Hepatocyte (in vitro differentiated cells): ENCODE results near the gene LAMA4. TPM values are rescaled to one million over a fixed set of nuclear protein-coding genes. Genes with fewer than 3 reads are reported as not detected.

ENCODE experiments used
- DNase-seq: peaks from one replicate; pipeline ENCODE4 v3.0.0-alpha.2; 2016; ENCODE audit warnings: low spot score
- H2AFZ ChIP-seq: fragments of 200-600 bp; sonication (generic); 2 replicates; pipeline ENCODE4 v1.6.0; 2016; ENCODE audit warnings: antibody characterized with exemption, mild to moderate bottlenecking
- H3K27ac ChIP-seq: fragments of 200-600 bp; sonication (generic); 2 replicates; pipeline ENCODE4 v1.5.1; 2016; ENCODE audit warnings: mild to moderate bottlenecking
- H3K27me3 ChIP-seq: fragments of 200-600 bp; sonication (generic); 2 replicates; pipeline ENCODE4 v1.6.1; 2016
- H3K36me3 ChIP-seq: fragments of 200-600 bp; sonication (generic); replicated peaks from 2 replicates; pipeline ENCODE4 v1.5.1; 2016; ENCODE audit warnings: low read depth; ENCODE audit not compliant: insufficient read depth
- H3K4me1 ChIP-seq: fragments of 200-600 bp; sonication (generic); 2 replicates; pipeline ENCODE4 v1.5.1; 2016; ENCODE audit warnings: mild to moderate bottlenecking, moderate library complexity; ENCODE audit not compliant: insufficient read depth
- H3K4me2 ChIP-seq: fragments of 200-600 bp; sonication (generic); 2 replicates; pipeline ENCODE4 v1.6.0; 2016
- H3K4me3 ChIP-seq: fragments of 200-600 bp; sonication (generic); 2 replicates; pipeline ENCODE4 v1.5.1; 2016; ENCODE audit warnings: mild to moderate bottlenecking
- H3K79me2 ChIP-seq: fragments of 200-600 bp; sonication (generic); 2 replicates; pipeline ENCODE4 v1.6.0; 2017; ENCODE audit warnings: mild to moderate bottlenecking
- H3K9me2 ChIP-seq: fragments of 200-600 bp; sonication (generic); replicated peaks from 2 replicates; pipeline ENCODE4 v1.6.0; 2017; ENCODE audit warnings: mild to moderate bottlenecking; ENCODE audit not compliant: insufficient read depth
- H3K9me3 ChIP-seq: fragments of 200-600 bp; sonication (generic); 2 replicates; pipeline ENCODE4 v1.5.1; 2016; ENCODE audit warnings: low read depth, mild to moderate bottlenecking
- H4K20me1 ChIP-seq: fragments of 200-600 bp; sonication (generic); 2 replicates; pipeline ENCODE4 v1.6.0; 2016; ENCODE audit warnings: mild to moderate bottlenecking; ENCODE audit not compliant: insufficient read depth, poor library complexity, severe bottlenecking
- EZH2 ChIP-seq: fragments of 200-600 bp; sonication (generic); IDR thresholded peaks from 2 replicates; pipeline ENCODE4 v1.6.1; 2016; ENCODE audit warnings: antibody characterized with exemption, mild to moderate bottlenecking, borderline replicate concordance
- EZH2phosphoT487 ChIP-seq: fragments of 200-600 bp; sonication (generic); IDR thresholded peaks from one replicate; pipeline ENCODE4 v1.6.1; 2018; ENCODE audit warnings: antibody characterized with exemption, mild to moderate bottlenecking, low read depth, moderate library complexity; ENCODE audit not compliant: unreplicated experiment, severe bottlenecking
- WGBS: methylation state at CpG from one replicate; pipeline ENCODE4 v1.1.6; 2016; ENCODE audit warnings: low lambda C conversion rate; ENCODE audit errors: missing lambda C conversion rate; 5-methylcytosine and 5-hydroxymethylcytosine counted together
- polyA plus RNA-seq: library from polyadenylated mRNA; unstranded; fragments of >200 nt; fragmentation: Nextera tagmentation; extraction: Ambion mirVana; gene quantifications from 2 replicates; pipeline ENCODE4 v1.2.1, GENCODE V29; 2016
- total RNA-seq: library from RNA; depleted of rRNA; stranded (reverse); fragments of >200 nt; gene quantifications from 2 replicates; pipeline ENCODE4 v1.2.3, GENCODE V29; 2014
- TF ChIP-seq, protein P1 (sequence below): fragments of 200-600 bp; sonication (generic); IDR thresholded peaks from 2 replicates; pipeline ENCODE4 v1.5.1; 2016; ENCODE audit warnings: antibody characterized with exemption, mild to moderate bottlenecking; ENCODE audit not compliant: poor library complexity

The LAMA4 gene
- total and polyA plus RNA-seq, 2 experiments from 2014 or later: 14.1 to 18.9 TPM

DNA sequence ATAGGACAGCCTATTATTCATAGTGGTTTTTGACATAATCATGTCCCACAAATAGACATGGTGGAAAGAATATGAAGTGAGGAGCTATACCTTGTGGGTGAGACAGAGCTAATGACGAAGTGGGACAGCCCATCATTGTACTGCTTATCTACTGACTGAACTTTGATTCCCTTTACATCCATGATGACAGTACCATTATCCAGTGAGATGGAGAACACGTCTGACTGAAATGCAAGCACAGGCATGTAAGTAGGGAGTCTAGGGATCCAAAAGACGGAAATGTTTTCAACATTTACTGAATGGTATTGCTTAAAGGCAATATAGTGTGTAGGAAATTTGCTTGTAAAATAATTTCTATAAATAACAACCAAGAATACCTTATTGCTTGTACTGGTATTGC is 123.5 kb downstream of the LAMA4 start:
- Histone ChIP-seq H3K27me3 (no peaks in the 10 kb centered on the region), H3K79me2 (no peaks in the 10 kb centered on the region), H3K4me3 (no peak overlapping the region), H3K27ac (no peak overlapping the region), H3K36me3 (no peaks in the 10 kb centered on the region), H4K20me1 (no peaks in the 10 kb centered on the region), H3K4me2 (no peak overlapping the region), H3K9me3 (no peaks in the 10 kb centered on the region), H3K4me1 (no peaks in the 10 kb centered on the region), H3K9me2 (no peaks in the 10 kb centered on the region), H2AFZ (no peak overlapping the region)
- WGBS: 81% methylated on average over 3 of the region's 3 CpGs
- TF ChIP-seq, protein P1, sequence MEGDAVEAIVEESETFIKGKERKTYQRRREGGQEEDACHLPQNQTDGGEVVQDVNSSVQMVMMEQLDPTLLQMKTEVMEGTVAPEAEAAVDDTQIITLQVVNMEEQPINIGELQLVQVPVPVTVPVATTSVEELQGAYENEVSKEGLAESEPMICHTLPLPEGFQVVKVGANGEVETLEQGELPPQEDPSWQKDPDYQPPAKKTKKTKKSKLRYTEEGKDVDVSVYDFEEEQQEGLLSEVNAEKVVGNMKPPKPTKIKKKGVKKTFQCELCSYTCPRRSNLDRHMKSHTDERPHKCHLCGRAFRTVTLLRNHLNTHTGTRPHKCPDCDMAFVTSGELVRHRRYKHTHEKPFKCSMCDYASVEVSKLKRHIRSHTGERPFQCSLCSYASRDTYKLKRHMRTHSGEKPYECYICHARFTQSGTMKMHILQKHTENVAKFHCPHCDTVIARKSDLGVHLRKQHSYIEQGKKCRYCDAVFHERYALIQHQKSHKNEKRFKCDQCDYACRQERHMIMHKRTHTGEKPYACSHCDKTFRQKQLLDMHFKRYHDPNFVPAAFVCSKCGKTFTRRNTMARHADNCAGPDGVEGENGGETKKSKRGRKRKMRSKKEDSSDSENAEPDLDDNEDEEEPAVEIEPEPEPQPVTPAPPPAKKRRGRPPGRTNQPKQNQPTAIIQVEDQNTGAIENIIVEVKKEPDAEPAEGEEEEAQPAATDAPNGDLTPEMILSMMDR: no peak
- TF ChIP-seq EZH2: no peak
- no peak for TF ChIP-seq EZH2phosphoT487
- no peak for DNase-seq

DNA sequence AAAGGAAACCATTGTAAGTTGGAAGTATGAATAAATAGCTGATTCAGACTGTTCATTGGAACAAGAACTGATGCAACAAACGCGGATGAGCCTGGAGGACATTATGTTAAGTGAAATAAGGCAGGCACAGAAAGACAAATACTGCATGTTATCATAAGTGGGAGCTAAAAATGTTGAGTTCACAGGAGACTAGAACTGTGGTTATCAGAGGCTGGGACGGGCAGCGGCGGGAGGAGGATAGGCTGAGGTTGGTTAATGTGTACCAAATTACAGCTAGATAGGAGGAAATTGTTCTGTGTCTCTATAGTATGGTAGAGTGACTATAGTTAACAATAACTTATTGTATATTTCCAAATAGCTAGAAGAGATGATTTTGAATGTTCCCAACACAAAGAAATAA is 126.2 kb downstream of the LAMA4 start:
- H3K79me2 ChIP-seq: no peaks in the 10 kb centered on the region
- H2AFZ ChIP-seq: no peak overlapping the region
- TF ChIP-seq EZH2phosphoT487: no peak
- TF ChIP-seq, protein P1: no peak
- no peak for TF ChIP-seq EZH2
- no peaks in the 10 kb centered on the region for H4K20me1 ChIP-seq
- no peak for DNase-seq
- H3K4me3 ChIP-seq: no peak overlapping the region
- H3K27me3 ChIP-seq: no peaks in the 10 kb centered on the region
- no peak overlapping the region for H3K27ac ChIP-seq
- H3K4me1 ChIP-seq: no peaks in the 10 kb centered on the region
- no peaks in the 10 kb centered on the region for H3K9me2 ChIP-seq
- 60% methylated on average over 5 of the region's 5 CpGs for WGBS
- no peaks in the 10 kb centered on the region for H3K36me3 ChIP-seq
- no peak overlapping the region for H3K4me2 ChIP-seq
- H3K9me3 ChIP-seq: no peaks in the 10 kb centered on the region

DNA sequence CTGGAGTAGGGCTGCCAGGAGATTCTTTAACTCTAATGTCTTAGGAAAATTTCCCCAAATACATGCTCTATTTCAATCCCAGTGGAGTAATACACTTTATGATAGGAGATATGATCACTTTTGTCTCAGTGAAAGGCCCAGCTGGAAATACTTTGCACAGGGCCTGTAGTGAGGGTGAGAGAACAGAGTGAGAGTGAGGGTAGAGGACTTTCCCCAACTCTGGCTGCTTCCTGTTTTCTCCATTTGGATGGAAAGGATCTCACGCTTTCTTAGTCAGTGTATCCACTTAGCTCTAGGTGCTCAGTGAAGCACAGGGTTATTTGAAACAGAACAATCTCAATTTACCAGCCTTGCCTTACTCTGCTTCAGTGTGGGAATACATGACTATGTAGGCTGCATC is 130.4 kb downstream of the LAMA4 start:
- Histone ChIP-seq H3K4me1 (no peaks in the 10 kb centered on the region), H2AFZ (no peak overlapping the region), H4K20me1 (no peaks in the 10 kb centered on the region), H3K4me2 (no peak overlapping the region), H3K9me3 (no peaks in the 10 kb centered on the region), H3K27me3 (no peaks in the 10 kb centered on the region), H3K9me2 (no peaks in the 10 kb centered on the region), H3K27ac (no peak overlapping the region), H3K79me2 (no peaks in the 10 kb centered on the region), H3K4me3 (no peak overlapping the region), H3K36me3 (no peaks in the 10 kb centered on the region)
- DNase-seq: no peak
- no peak for TF ChIP-seq EZH2
- TF ChIP-seq, protein P1: no peak
- TF ChIP-seq EZH2phosphoT487: no peak
- WGBS: 97% methylated on average over 1 of the region's 1 CpG

DNA sequence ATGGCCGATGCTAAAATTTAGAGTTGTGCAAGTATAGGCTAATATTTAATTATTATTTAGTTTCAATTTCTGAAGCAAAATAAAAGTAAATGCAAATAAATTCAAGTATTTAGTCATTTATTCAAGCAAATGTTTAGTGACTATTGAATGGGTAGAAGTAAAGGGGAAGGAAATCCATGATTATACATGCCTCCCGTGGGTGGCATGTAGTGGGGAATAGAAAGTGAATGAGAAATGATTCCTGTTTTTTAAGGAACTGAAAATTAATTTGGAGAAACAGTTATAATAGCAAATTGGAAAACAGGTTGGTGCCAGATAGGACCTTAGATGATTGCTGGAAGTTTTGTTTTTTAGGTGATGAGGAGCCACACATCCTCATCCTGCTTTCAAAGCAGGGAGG is 131.6 kb downstream of the LAMA4 start:
- 88% methylated on average over 2 of the region's 2 CpGs for WGBS
- no peak for DNase-seq

More for the DNA sequence above, 131.6 kb downstream of the LAMA4 start:
- no peak overlapping the region for H2AFZ ChIP-seq
- TF ChIP-seq EZH2phosphoT487 (no peak), EZH2 (no peak)
- TF ChIP-seq, protein P1: no peak
- no peaks in the 10 kb centered on the region for H3K9me2 ChIP-seq
- H3K36me3 ChIP-seq: no peaks in the 10 kb centered on the region
- no peaks in the 10 kb centered on the region for H3K4me1 ChIP-seq
- H3K4me2 ChIP-seq: no peak overlapping the region
- H4K20me1 ChIP-seq: no peaks in the 10 kb centered on the region
- H3K4me3 ChIP-seq: no peak overlapping the region
- no peaks in the 10 kb centered on the region for H3K27me3 ChIP-seq
- no peaks in the 10 kb centered on the region for H3K79me2 ChIP-seq
- no peaks in the 10 kb centered on the region for H3K9me3 ChIP-seq
- no peak overlapping the region for H3K27ac ChIP-seq
